Measurements from ENCODE around the gene MEIOB.

MEIOB gene

DNA sequence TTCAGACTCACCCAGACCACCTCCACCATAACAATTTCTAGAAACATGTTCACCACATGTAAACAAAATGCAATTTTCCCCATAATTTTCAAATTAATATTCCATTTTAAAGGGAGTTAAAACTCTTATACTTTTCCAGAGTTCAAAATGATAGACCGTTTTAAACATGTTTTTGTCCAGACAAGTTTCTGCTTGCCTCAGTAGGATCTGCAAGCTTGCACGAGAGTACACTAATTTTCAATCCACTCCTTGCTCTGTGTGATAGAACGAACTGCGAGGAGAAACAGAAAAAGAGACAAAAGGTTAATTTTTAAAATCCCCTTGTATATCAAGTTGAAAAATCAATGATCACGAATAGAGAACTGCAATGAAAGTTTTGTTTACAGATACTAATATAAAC is 37.9 kb downstream of the MEIOB start:
- intact Hi-C loops (cut with DNase I), result no loop called here
- no peak for DNase-seq

DNA sequence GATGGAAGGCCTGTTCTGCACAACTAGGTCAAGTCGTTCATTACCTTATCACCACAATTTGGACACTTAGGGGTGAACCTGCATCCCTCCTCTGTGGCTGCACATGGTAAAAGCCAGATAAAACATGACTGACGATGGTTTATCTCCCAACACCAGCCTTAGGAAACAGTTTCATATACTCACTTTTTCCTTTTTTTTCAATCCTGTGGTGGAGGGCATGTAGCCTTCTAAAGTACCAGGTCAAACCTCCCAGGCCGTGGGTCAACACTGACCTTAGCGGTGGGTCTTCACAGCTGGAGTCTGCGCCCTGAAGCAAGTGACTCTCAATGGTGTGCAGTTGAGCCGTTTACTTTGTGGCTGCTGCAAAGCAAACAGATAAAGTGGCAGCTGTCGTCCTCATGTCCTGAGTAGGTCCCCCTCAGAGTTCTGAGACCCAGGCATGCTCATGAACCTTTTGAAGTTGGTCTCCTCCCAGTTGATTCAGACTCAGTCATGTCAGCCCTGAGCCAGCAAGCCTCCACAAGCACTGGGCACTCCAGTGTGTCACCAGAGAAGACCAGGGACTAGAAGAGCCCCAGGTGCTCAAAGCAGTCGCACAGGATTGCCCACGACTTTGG is 39.0 kb downstream of the MEIOB start:
- no peak for DNase-seq
- intact Hi-C loops (cut with DNase I), result no loop called here

DNA sequence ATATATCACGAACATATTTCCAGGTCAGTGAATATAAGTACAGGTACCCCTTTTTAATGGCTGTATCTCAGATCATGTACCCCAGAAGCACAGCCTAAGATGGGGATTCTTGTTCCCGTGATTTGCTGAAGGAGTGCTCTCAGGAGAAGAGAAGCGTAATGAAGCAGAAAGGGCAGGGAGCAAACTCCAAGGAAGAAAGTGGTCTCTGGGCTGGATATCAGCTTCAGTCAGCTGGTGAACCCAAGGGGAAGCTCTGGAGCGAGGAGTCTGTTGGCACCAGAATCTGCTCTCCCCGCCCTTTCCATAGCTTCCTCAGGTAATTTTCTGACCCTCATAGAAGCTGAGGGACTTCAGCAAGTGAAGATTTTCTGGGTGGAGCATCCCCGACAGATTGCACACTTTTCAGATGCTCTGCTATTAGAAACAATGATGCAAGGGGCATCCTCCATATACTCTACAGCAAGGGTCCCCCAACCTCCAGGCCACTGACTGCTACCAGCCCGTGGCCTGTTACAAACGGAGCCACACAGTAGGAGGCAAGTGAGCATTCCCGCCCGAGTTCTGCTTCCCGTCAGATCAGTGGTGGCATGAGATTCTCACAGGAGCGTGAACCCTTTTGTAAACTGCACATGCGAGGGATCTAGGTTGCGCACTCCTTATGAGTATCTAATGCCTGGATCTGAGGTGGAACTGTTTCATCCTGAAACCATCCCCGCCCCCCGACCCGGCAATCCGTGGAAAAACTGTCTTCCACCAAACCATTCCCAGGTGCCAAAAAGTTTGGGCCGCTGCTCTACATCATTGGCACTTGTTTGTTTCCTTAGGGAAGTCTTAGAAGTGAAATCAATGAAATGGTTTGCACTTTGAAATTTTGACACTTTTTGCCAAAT is 40.5 kb downstream of the MEIOB start:
- DNase-seq, result no peak
- intact Hi-C loops (cut with DNase I), result no loop called here

DNA sequence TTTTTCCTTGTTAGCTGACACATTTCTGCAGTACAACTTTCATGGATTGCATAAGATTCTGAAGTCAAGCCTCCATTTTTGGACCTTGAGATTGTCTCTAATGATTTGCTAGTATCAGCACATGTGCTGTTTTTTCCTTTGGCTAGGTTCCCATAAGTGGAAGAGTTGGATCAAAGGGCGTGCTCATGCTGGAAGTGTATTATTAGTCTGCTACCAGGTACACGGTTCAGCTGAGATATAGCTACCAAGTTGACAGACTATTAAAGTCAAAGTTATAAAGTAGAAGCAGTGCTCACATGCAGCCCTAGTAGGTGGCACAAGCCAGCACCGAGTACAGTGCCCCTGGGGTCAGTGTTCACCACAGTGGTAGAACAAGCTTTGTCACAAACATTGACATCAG is 41.8 kb downstream of the MEIOB start:
- no peak for DNase-seq
- intact Hi-C loops (cut with DNase I), result no loop called here

DNA sequence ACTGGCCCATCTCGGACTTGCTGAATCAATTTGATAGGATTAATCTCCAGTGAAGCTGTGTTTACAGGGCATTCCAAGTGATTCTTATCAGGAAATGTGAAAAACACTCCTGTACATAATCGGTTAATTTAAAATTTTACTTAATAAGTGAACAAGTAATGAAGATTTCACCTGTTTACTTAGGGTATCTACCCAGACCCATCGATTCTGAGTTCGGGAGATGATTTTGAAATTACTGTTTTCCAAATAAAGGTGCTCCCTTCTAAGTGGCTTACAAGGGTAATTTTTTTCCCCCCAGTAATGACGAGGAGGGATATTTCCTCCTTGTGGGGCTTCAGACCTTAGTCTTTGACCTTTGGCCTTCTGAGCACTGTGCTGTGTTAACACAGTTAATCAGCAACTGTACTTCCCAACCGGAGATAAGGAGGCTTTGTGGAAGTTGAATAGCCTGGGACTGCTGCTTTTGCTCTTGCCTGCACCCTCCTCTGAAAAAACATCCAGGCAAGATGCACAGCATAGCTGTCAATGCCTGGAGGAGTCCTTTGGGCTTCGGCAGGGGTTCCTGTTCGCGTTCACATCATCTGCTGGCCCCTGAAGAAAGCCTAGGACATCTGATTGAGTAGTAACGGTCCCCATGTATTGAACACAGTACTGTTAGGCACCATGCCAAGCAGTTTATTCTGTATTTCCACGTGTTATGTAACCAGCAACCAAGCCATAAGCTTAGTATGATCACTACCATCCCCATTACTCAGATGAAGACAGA is 43.1 kb downstream of the MEIOB start:
- intact Hi-C loops (cut with DNase I), result loop anchor here (5.0 kb wide), 1 partner anchor 57 kb away; the partner anchor contains the start of genes EME2, MRPS34 and NME3

DNA sequence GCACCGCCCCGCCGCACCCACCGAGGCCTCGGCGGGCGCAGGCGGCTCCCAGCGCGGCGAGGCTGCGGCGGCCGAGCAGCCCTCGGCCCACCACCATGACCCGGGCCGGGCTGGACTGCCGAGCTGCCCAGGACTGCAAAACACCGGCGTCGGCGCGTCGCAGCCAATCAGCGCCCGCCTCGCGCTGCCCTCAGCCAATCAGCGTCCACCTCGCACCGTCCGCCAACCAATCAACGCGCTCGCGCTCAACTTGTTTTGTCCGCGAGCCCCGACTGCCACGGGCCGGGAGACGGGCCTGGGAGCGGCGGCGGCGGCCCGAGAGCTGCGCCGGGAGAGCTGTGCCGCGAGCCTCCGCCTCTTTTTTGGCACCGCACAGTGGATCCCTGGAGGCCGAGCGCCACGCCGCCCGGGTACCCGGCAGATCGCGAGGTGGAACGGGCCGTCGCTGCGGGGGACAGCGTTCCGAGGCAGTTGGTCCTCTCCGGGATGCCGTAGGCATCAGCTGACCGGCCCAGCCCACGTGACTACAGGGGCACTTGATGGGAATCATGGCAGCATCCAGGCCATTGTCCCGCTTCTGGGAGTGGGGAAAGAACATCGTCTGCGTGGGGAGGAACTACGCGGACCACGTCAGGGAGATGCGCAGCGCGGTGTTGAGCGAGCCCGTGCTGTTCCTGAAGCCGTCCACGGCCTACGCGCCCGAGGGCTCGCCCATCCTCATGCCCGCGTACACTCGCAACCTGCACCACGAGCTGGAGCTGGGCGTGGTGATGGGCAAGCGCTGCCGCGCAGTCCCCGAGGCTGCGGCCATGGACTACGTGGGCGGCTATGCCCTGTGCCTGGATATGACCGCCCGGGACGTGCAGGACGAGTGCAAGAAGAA is 45.0 kb downstream of the MEIOB start, which contains the start of the genes FAHD1 and HAGH:
FAHD1 (plus strand) TSS at position 516 of the 883 bp plus-strand sequence; CDS start at position 549, 33 bp downstream.
HAGH (minus strand) TSS at position 135 of the 883 bp plus-strand sequence; CDS start at position 97, 38 bp downstream.
- peak; percentile 91 to 99 (median 95) for DNase-seq
- intact Hi-C loops (cut with DNase I), result loop anchor here (5.0 kb wide), 1 partner anchor 55 kb away; the partner anchor contains the start of genes EME2, MRPS34 and NME3

More for the DNA sequence above, 43.1 kb downstream of the MEIOB start:
- no peak for DNase-seq

DNA sequence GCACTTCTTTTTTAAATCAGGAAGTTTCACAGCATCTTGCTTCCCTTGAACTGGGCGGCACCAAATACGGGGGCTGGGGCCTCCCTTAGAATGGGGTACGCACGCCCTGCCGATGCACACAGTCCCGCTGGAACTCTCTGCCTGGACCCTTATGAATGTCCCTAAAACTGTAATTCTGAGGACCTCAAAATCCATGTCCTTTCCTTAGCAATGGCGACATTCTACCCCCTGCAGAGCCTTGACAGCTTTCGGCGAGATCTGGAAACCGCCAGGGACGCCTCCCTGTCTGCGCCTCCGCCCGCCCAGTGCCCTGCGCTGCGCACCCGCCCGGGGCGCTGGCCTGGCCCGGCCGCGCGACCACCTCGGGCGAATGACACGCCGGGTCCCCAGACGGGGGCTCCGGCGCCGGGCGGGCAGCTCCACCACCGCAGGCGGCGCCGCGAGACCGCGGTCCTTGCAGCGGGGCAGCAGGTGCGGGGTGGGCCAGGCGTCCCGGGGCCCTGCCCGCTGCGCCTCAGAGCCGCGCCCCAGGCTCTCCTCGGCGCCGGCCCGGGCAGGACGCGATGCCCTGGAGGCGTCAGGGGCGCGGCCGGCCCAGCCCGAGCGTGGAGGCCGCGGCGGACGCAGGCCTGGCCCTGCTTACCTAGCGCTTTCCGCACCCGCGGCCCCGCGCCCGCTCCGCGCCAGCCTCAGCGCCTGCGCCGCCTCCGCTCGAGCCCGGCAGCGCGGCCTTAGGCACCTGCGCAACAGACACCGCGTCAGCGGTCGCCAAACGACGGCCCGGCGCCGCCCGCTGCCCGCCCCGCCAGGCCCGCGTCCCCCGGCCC is 45.9 kb downstream of the MEIOB start:
- DNase-seq, result peak in 7 of 10 donors; percentile 31 to 94 (median 57)
- intact Hi-C loops (cut with DNase I), result loop anchor here (5.0 kb wide), 1 partner anchor 54 kb away; the partner anchor contains the start of genes EME2, MRPS34 and NME3

DNA sequence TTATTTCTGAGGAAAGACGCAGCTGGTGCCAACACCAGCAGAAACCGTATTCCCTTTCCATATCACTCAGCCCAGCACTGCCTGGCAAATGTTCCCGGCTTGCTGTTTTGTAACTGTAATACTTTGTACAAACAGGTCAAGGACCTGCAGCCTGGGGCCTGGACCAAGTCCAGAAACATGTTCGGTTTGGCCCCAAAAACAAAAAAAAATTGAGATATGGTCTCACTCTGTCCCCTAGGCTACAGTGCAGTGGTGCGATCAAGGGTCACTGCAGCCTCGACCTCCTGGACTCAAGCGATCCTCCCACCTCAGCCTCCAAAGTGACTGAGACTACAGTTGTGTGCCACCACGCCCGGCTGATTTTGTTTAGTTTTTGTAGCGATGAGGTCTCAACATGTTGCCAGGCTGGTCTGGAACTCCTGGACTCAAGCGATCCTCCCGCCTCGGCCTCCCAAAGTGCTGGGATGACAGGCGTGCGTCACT is 46.5 kb downstream of the MEIOB start:
- intact Hi-C loops (cut with DNase I), result loop anchor here (5.0 kb wide), 1 partner anchor 53 kb away; the partner anchor contains the start of genes EME2, MRPS34 and NME3
- DNase-seq, result no peak

DNA sequence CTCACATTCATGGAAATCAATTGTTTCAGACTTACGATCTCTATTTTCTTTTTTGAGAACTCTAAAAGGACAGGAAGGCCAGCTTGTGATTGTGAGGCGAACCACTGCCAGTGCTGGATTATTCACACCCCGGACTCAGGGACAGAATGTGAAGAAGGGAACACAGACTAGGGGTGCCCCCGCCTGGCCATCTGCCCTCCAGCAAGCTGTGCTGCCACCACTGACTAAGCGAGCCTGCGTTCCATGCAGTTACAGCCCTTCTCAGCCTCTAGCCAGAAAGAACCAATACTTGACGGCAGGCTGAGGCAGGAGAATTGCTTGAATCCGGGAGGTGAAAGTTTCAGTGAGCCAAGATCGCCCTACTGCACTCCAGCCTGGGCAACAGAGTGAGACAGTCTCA is 48.1 kb downstream of the MEIOB start:
- intact Hi-C loops (cut with DNase I), result no loop called here
- DNase-seq, result peak; percentile 26 to 94 (median 70)

DNA sequence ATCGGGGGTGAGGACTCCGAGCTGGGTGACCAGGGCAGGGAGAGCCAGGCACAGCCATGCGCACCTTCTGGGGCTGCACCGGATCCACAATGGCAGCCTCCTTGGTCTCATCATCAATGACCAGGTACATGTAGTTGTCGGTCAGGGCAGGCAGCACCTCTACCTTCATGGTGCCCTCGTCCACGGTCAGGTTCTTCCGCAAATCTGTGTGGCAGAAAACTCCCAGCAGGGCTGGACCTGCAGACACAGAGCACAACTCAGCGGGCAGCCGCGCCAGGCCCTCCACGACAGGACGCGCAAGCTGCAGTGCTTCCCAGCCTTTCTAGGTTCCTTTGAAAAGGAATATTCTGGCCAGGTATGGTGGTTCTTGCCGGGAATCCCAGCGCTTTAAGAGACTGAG is 49.2 kb downstream of the MEIOB start:
- intact Hi-C loops (cut with DNase I), result no loop called here
- DNase-seq, result no peak

DNA sequence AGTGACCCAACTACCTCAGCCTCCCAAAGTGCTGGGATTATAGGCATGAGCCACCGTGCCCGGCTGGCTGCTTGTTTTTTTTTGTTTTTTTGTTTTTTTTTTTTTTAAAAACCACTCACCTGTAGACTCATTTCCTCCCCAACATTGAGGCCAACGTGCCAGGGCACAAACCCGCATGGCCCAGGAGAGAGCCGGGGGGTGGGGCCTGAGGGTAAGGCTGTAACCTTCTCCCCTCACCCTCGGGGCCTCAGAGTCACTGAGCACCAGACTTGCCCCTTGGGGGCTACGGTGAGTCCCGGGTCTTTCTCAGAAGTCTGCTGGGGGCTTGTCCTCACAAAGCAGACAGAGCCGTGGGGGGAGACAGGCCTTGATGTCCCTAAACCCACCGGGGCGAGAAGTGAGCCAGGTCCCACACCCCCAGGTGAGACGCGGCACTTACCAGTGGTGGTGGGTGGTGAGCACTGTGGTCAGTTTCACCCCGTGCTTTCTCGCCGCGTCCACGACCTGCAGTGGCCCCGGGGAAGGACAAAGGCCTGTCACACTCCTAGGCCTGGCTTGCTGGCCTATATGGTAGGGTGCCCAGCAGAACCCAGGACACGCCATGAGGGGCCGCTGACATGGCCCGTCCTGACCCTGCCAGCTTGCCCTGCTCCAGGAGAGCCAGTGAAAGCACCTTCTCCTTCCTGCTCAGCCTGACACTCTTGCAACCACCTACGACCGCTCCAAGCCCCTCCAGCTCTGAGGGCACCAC is 49.9 kb downstream of the MEIOB start:
- intact Hi-C loops (cut with DNase I), result no loop called here
- peak in 2 of 10 donors; percentile 73 to 77 for DNase-seq

DNA sequence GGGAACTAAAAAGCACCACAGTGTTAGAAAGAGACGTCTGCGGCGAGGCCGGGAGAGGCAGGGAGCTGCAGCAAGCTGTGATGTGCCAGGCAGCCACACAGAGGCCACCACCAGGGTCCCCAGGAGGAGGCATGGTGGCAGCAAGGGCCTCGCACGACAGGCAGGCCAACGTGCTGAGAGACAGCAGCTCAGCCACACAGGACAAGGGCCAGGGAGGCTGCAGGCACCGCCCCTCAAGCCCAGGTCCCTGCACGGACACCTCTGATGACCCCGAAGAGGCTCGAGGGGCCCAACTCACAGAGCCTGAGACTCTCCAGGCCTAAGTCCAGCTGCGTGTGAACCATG is 51.0 kb downstream of the MEIOB start:
- intact Hi-C loops (cut with DNase I), result no loop called here
- peak in 1 of 10 donors; percentile 62 for DNase-seq

DNA sequence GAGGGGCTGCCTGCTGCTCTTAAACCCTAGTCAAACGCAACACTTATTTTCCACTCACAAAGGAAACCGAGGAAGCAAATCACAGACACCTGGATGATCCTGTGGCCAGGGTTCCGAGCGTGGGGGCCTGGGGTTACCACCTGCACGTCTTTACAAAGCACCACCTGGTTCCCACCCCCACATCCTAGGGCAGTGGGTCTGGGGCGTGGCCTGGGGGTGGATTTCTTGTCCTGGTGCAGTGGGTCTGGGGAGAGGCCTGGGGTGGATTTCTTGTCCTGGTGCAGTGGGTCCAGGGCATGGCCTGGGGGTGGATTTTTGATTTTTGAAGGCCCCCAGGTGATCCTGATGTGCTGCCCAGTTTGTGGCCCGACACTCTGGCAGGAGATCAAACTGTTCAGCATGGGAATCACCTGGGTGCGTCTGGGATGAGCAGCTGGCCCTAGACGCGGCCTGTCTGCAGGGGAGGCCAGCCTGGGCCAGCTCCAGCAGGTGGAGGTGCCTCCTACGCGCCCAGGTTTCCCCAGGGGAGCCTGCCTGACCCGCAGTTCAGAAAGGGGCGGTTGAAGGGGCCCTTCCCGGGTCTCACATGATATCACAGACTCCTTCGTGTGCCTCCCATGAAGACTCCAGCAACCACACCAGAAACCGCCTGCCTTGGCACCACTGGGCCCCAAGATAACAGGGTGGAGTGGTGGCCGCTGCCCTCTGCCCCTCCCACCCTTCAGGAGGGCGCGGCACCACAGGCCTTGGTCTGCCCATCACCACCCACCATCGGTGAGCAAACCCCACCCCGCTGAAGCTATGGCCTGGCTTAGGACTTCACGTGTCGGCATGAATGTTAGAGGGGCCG is 51.6 kb downstream of the MEIOB start:
- intact Hi-C loops (cut with DNase I), result no loop called here
- DNase-seq, result no peak

DNA sequence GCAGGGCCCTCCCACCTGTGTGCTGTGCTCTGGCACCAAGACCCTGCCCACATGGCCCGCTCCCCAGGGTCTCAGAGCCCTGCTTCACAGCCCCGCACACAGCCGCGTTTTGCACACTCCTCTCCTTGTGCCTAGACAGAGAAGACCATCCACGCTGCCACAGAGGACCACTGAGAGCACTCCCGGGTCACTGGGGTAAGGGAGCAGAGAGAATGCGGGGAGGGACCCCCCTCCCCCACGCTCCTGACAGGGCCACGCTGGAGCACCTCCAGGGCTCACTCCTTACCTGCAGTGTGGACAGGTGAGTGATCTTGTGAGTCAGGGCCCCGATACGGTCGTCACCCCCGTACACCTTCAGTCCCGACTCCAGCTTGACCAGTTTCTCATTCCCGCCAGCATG is 52.4 kb downstream of the MEIOB start:
- intact Hi-C loops (cut with DNase I), result no loop called here
- peak in 1 of 10 donors; percentile 54 for DNase-seq

DNA sequence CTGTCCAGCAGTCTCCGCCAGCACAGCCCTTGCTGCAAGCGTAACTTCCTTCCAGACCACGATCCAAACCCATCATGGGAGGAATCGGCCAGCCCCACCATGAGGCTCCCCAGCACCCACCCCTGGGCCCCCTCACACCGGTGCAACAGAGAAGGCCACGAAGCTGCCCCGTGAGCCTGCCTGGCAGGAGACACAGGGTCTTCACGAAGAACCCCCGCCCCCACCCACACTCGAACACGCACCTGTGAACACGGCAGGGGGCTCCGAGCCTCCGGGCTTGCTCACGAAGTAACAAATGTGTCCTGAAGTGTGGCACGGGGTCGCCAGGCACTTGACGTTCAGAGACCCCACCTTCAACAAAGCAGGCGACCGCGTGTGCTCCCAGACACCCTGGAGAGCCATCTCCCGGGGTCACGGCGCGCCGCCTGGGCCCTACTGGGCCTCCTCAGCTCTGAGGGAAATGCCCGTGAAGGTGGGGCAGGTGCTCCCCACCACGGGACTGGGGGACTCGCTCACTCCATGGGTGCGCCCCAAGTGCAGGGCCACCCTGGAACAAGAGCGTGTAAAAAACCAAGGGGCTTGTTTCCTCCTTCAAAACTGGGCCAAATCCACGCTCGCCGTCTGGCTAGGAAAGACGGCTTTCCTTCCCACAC is 53.0 kb downstream of the MEIOB start:
- intact Hi-C loops (cut with DNase I), result no loop called here
- peak in 1 of 10 donors; percentile 49 for DNase-seq

DNA sequence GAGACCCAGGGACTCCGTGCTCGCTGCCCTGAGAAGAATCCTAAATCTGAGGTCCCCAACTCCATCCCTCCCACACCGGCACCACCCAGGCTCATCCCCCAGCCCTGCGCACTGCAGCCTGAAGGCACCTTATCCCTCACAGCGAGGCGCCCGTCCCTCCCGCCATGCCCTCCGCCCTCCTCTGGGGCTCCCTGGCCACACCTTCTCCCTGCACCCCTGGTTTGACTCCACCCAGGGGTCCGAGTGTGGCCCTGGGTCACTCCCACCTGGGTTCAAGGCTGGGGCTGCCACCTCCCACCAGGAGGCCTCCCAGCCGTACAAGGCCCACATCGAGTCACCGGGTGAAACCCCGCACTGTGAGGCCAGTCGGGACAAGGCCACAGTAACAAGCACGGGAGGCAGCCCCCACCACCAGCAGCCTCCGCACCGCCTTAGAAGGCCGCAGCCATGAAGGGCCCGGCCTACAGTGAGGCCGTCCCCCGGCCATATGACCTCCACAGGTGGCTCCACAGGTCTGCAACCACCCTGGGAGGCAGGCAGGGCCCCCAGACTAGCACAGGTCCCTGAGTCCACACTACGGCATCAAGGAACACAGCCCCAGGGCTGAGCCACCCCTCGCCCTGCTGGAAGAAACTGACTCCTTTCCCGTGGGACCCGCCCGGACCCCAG is 53.6 kb downstream of the MEIOB start:
- no peak for DNase-seq
- intact Hi-C loops (cut with DNase I), result no loop called here

All from posterior cingulate gyrus (tissue), 11 donors.